Parathyroid adenoma (tissue), 2 donors: ENCODE data around the gene EFNA4.
A peak's percentile ranks its signal among the peaks of the same experiment; 100 is the strongest.

Experiments used
- H2AFZ ChIP-seq: fragments of 300-600 bp; sonication (generic); one replicate; pipeline ENCODE4 v1.7.0; 2017; ENCODE audit warnings: antibody characterized with exemption, mild to moderate bottlenecking
- H3K27ac ChIP-seq: fragments of 300-600 bp; sonication (generic); one replicate; pipeline ENCODE4 v1.7.0; 2017
- H3K27me3 ChIP-seq: fragments of 300-600 bp; sonication (generic); one replicate; pipeline ENCODE4 v1.7.0; 2017; ENCODE audit warnings: low read length; ENCODE audit not compliant: control insufficient read depth, insufficient read depth
- H3K36me3 ChIP-seq: fragments of 300-600 bp; sonication (generic); one replicate; pipeline ENCODE4 v1.7.0; 2017; ENCODE audit warnings: low read length; ENCODE audit not compliant: control insufficient read depth, insufficient read depth
- H3K4me1 ChIP-seq: fragments of 300-600 bp; sonication (generic); one replicate; pipeline ENCODE4 v1.7.0; 2017; ENCODE audit warnings: control low read depth
- H3K4me2 ChIP-seq: fragments of 300-600 bp; sonication (generic); one replicate; pipeline ENCODE4 v1.7.0; 2017; ENCODE audit warnings: low read length
- H3K4me3 ChIP-seq: fragments of 300-600 bp; sonication (generic); one replicate; pipeline ENCODE4 v1.7.0; 2017; ENCODE audit warnings: low read depth, low read length
- H3K79me2 ChIP-seq: fragments of 300-600 bp; sonication (generic); one replicate; pipeline ENCODE4 v1.7.0; 2017; ENCODE audit warnings: control low read depth
- H3K9ac ChIP-seq: fragments of 300-600 bp; sonication (generic); one replicate; pipeline ENCODE4 v1.7.0; 2017; ENCODE audit warnings: mild to moderate bottlenecking
- H3K9me3 ChIP-seq: fragments of 300-600 bp; sonication (generic); one replicate; pipeline ENCODE4 v1.7.0; 2017; ENCODE audit warnings: low read length; ENCODE audit not compliant: control insufficient read depth
- TF ChIP-seq, protein P1 (sequence below): fragments of 300-600 bp; sonication (generic); IDR thresholded peaks from one replicate; pipeline ENCODE4 v1.7.0; 2017; ENCODE audit warnings: antibody characterized with exemption, mild to moderate bottlenecking
- donor health status: primary hyperparathyroidism.

EFNA4 gene

DNA sequence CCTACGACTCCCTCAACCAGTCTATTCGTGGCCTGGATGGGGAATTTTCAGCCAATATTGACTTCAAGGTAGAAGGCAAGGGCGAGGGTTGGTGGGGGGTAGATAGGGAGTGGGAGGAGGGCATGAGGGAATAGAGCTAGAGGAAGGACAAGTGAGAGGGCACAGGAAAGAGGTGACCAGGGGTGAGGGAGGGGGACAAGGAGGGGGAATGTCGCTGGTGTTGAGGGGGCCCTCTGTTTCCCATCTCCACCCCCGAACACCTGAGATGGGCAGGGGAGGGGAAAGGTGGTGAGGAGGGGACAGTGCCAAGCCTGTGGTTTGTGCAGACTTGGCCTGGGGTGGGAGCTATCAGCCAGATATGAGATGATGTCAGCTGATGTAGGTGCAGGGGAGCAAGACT lies 20.8 kb upstream of the EFNA4 start:
- Histone ChIP-seq H3K27ac (no peak overlapping the region), H3K9ac (no peak overlapping the region), H3K4me1 (no peaks in the 10 kb centered on the region)

DNA sequence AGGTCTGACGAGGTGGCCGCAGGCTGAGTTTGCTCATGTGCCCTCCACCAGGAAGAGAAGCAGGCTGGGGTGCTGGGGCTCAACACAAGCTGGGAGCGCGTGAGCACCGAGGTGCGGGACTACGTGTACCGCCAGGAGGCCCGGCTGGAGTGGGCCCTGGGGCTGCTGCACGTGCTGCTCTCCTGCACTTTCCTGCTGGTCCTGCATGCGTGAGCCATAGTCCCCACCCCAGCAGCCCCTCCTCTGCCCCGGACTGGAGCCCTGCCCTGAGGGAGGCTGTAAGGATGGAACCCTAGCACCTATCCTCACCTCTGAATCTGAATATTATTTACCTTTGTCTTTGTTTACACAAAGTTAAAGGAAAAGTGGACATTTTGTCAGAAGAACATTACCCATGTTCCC lies 20.2 kb upstream of the EFNA4 start:
- no peak overlapping the region for H3K4me2 ChIP-seq
- no peak overlapping the region for H3K9ac ChIP-seq
- H3K79me2 ChIP-seq: no peaks in the 10 kb centered on the region
- H3K4me1 ChIP-seq: no peaks in the 10 kb centered on the region
- H3K9me3 ChIP-seq: no peaks in the 10 kb centered on the region
- no peak overlapping the region for H3K27ac ChIP-seq
- H3K27me3 ChIP-seq: no peaks in the 10 kb centered on the region
- TF ChIP-seq, protein P1, sequence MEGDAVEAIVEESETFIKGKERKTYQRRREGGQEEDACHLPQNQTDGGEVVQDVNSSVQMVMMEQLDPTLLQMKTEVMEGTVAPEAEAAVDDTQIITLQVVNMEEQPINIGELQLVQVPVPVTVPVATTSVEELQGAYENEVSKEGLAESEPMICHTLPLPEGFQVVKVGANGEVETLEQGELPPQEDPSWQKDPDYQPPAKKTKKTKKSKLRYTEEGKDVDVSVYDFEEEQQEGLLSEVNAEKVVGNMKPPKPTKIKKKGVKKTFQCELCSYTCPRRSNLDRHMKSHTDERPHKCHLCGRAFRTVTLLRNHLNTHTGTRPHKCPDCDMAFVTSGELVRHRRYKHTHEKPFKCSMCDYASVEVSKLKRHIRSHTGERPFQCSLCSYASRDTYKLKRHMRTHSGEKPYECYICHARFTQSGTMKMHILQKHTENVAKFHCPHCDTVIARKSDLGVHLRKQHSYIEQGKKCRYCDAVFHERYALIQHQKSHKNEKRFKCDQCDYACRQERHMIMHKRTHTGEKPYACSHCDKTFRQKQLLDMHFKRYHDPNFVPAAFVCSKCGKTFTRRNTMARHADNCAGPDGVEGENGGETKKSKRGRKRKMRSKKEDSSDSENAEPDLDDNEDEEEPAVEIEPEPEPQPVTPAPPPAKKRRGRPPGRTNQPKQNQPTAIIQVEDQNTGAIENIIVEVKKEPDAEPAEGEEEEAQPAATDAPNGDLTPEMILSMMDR: no peak
- no peak overlapping the region for H3K4me3 ChIP-seq
- H2AFZ ChIP-seq: no peak overlapping the region
- no peaks in the 10 kb centered on the region for H3K36me3 ChIP-seq

More for the DNA sequence above, 20.8 kb upstream of the EFNA4 start:
- Histone ChIP-seq H2AFZ (no peak overlapping the region), H3K79me2 (no peaks in the 10 kb centered on the region), H3K4me3 (no peak overlapping the region), H3K9me3 (no peaks in the 10 kb centered on the region), H3K4me2 (no peak overlapping the region), H3K36me3 (no peaks in the 10 kb centered on the region), H3K27me3 (no peaks in the 10 kb centered on the region)
- TF ChIP-seq, protein P1: no peak

DNA sequence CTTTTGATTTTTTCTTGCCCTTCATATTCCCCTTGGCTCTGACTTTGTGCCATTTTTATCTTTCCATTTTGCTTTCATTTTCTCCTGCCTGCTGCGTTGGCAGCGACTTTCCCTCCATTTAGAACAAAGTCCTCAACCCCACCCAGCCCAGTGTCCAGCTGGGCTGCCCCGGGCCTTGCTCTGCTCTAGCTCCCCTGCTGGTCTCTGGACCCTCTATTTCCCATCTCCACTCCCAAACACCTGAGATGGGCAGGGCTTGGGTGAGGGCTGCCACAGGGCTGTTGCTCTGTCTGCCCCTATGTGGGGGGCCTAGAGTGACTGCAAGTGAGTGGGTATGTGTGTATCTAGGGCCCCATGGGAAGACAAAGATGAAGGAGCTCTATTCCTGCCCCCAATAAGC lies 19.7 kb upstream of the EFNA4 start:
- no peak overlapping the region for H2AFZ ChIP-seq
- H3K9ac ChIP-seq: no peak overlapping the region
- H3K4me2 ChIP-seq: no peak overlapping the region
- H3K9me3 ChIP-seq: no peaks in the 10 kb centered on the region
- H3K27me3 ChIP-seq: no peaks in the 10 kb centered on the region
- no peaks in the 10 kb centered on the region for H3K36me3 ChIP-seq
- no peak overlapping the region for H3K27ac ChIP-seq
- H3K79me2 ChIP-seq: no peaks in the 10 kb centered on the region
- no peak overlapping the region for H3K4me3 ChIP-seq
- no peaks in the 10 kb centered on the region for H3K4me1 ChIP-seq
- TF ChIP-seq, protein P1: no peak

DNA sequence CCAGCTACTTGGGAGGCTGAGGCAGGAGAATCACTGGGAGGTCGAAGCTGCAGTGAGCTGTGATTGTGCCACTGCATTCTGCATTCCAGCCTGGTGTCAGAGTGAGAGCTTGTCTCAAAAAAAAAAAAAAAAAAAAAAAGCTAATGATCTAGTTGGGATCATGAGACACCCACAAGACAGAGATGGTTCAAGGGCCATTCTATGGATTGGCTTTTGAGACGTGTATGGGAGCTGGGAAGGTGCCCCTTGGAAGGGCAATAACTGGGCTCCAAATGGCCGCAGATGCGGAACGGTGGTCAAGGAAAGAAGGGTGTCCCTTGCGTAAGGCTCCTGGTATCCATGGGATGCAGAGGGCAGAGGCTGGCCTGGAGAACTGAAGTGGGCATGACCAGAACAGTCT lies 19.2 kb upstream of the EFNA4 start:
- TF ChIP-seq, protein P1: no peak
- Histone ChIP-seq H3K4me2 (no peak overlapping the region), H3K79me2 (no peaks in the 10 kb centered on the region), H3K9me3 (no peaks in the 10 kb centered on the region), H2AFZ (peak overlapping the region; percentile 41), H3K4me1 (no peaks in the 10 kb centered on the region), H3K27ac (no peak overlapping the region), H3K4me3 (no peak overlapping the region), H3K27me3 (no peaks in the 10 kb centered on the region), H3K9ac (no peak overlapping the region), H3K36me3 (no peaks in the 10 kb centered on the region)

DNA sequence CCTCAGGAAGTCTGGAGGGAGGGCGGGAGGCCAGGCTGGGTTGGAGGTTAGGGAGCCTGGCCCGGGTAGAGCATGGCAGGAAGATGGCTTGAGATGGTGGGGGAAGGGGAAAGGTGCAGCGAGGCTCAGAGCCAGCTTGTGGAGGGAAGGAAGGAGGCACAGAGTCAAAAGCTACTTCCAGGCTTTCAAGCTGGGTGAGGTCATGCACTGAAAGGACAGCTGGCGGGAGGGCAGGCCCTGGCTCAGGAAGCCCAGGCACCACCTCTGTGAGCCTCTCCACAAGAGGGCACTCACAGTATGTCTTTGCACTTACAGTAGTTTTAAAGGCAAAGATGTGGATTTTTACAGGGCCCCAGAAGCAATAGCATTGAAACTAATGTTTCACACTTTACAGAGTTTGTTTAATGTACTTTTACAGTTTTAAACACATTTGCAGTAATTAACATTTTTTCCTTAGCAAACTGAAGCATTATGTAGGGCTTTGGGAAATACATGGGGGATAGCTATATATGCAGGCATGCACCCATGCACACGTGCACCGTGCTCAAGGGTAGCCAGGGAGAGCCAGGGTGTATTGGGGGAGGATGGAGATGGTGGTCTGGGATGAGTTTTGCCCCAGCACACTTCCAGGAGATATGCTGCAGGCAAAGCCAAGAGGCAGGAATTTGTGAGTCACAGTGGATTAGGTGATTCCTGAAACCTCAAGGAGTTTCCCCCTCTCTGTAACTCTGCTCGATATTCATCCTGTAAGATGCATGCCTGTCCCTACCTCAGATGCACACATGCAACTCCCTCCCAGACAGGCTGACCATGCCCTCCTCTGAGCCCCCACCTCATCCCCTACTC lies 18.5 kb upstream of the EFNA4 start:
- peak overlapping the region; percentile 41 for H2AFZ ChIP-seq
- no peak overlapping the region for H3K9ac ChIP-seq
- no peak overlapping the region for H3K4me2 ChIP-seq
- no peaks in the 10 kb centered on the region for H3K9me3 ChIP-seq
- H3K79me2 ChIP-seq: no peaks in the 10 kb centered on the region
- no peak overlapping the region for H3K27ac ChIP-seq
- H3K36me3 ChIP-seq: no peaks in the 10 kb centered on the region
- H3K4me3 ChIP-seq: no peak overlapping the region
- TF ChIP-seq, protein P1: peak; percentile 69
- H3K4me1 ChIP-seq: no peaks in the 10 kb centered on the region
- H3K27me3 ChIP-seq: no peaks in the 10 kb centered on the region
